ENCODE results near the gene CUL3.
"Not testable (repeated sequence)": the region's sequence is repeated elsewhere in the genome, so short reads cannot be mapped to it uniquely, and the experiment has no call there.

CUL3 gene

GRCh38 chr2:224585211-224586088 lies at the start of gene CUL3:
Gene CUL3 (minus strand): TSS chr2:224585363. CDS start chr2:224585009, 354 bp downstream.
- DNase-seq: peak; percentile 92

GRCh38 chr2:224630659-224631550 lies 45.7 kb upstream of the CUL3 start:
- DNase-seq: no peak

- DNase-seq: no peak
Measured at GRCh38 chr2:224628416-224628815, 43.3 kb upstream of the CUL3 start.

GRCh38 chr2:224626735-224627134 lies 41.6 kb upstream of the CUL3 start:
- no peak for DNase-seq

GRCh38 chr2:224613543-224614286 lies 28.6 kb upstream of the CUL3 start:
- no peak for DNase-seq

- no peak for DNase-seq
Measured at GRCh38 chr2:224612578-224612977, 27.4 kb upstream of the CUL3 start.

- DNase-seq: no peak
Measured at GRCh38 chr2:224611938-224612337, 26.8 kb upstream of the CUL3 start.

- no peak for DNase-seq
Measured at GRCh38 chr2:224608104-224608503, 22.9 kb upstream of the CUL3 start.

GRCh38 chr2:224603746-224604500 lies 18.8 kb upstream of the CUL3 start:
- not testable (repeated sequence) for DNase-seq

GRCh38 chr2:224602778-224603375 lies 17.7 kb upstream of the CUL3 start:
- DNase-seq: not testable (repeated sequence)

- no peak for DNase-seq
Measured at GRCh38 chr2:224601923-224602322, 16.8 kb upstream of the CUL3 start.

GRCh38 chr2:224598678-224599077 lies 13.5 kb upstream of the CUL3 start:
- no peak for DNase-seq

- DNase-seq: no peak
Measured at GRCh38 chr2:224596289-224596688, 11.1 kb upstream of the CUL3 start.

- no peak for DNase-seq
Measured at GRCh38 chr2:224595518-224595917, 10.4 kb upstream of the CUL3 start.

- DNase-seq: no peak
Measured at GRCh38 chr2:224594840-224595239, 9.7 kb upstream of the CUL3 start.

GRCh38 chr2:224591220-224591619 lies 6.1 kb upstream of the CUL3 start:
- DNase-seq: no peak

- DNase-seq: no peak
Measured at GRCh38 chr2:224586127-224586695, 1.0 kb upstream of the CUL3 start.

GRCh38 chr2:224584785-224585210 lies 365 bp downstream of the CUL3 start:
- DNase-seq: no peak

- no peak for DNase-seq
Measured at GRCh38 chr2:224584111-224584784, 915 bp downstream of the CUL3 start.

GRCh38 chr2:224583033-224583432 lies 2.1 kb downstream of the CUL3 start:
- DNase-seq: not testable (repeated sequence)

- no peak for DNase-seq
Measured at GRCh38 chr2:224580248-224580647, 4.9 kb downstream of the CUL3 start.
